Fibroblast of skin of abdomen (primary cell): ENCODE results near the gene FZD10. TPM values are rescaled to one million over a fixed set of nuclear protein-coding genes. Genes with fewer than 3 reads are reported as not detected.

ENCODE experiments used
- DNase-seq: peaks from one replicate; pipeline ENCODE4 v3.0.0-alpha.2; 2013
- polyA plus RNA-seq, 2 experiments: library from polyadenylated mRNA; unstranded; fragments of 120-200 nt; gene quantifications; one replicate each; pipeline ENCODE4 v1.2.1, GENCODE V29; 2013; ENCODE audit not compliant: insufficient read length in 2 of 2

The FZD10 gene
- 0.22 TPM for polyA plus RNA-seq (2013, experiment 1 of 2; ENCODE audit: insufficient read length)
- 0.27 TPM for polyA plus RNA-seq (2013, experiment 2 of 2; ENCODE audit: insufficient read length)

GRCh38 chr12:130162267-130162666, at the start of gene FZD10:
FZD10 (plus strand) TSS chr12:130162464; CDS start chr12:130162943, 479 bp downstream.
- DNase-seq, result peak; percentile 59

- DNase-seq, result no peak
Observed at GRCh38 chr12:130114952-130115351, 47.3 kb upstream of the FZD10 start.

DNA sequence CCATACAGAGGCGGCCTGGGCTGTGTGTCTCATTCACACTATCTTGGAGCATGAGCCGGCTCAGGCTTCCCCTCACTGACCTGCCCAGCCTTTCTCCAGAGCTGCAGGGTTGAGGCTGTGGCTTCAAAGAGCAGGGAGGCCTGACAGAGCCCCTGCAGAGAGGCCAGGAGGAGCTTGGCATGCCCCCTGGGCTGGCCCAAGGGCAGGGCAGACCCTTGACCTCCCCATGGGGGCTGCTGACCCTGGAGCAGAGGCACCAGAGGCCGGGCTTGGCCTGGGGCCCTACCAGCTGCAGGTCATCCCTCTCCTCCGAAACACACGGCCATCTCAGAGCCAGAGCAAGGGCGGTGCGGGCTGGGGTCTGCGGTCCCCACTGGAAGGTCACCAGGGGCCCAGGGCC, 46.6 kb upstream of the FZD10 start:
- no peak for DNase-seq

GRCh38 chr12:130116791-130117190, 45.5 kb upstream of the FZD10 start:
- DNase-seq, result no peak

GRCh38 chr12:130117233-130117632, 45.0 kb upstream of the FZD10 start:
- DNase-seq, result no peak

GRCh38 chr12:130117701-130118100, 44.6 kb upstream of the FZD10 start:
- no peak for DNase-seq

DNA sequence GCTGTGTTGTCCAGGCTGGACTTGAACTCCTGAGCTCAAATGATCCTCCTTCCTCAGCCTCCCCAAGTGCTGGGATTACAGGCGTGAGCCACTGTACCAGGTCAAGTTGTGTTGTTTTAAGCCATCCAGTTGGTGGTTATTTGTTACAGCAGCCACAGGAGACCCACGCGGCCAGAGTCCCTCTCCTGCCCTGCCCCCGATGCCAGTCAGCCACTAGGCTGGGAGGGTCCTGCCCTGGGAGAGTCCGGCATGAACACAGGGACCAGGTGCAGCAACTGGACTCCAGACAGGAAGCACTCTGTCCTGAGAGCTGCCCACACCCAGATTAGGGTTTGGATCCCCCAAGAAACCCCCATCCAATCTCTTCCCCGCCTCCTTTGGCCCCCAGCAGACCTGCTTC, 44.1 kb upstream of the FZD10 start:
- no peak for DNase-seq

DNA sequence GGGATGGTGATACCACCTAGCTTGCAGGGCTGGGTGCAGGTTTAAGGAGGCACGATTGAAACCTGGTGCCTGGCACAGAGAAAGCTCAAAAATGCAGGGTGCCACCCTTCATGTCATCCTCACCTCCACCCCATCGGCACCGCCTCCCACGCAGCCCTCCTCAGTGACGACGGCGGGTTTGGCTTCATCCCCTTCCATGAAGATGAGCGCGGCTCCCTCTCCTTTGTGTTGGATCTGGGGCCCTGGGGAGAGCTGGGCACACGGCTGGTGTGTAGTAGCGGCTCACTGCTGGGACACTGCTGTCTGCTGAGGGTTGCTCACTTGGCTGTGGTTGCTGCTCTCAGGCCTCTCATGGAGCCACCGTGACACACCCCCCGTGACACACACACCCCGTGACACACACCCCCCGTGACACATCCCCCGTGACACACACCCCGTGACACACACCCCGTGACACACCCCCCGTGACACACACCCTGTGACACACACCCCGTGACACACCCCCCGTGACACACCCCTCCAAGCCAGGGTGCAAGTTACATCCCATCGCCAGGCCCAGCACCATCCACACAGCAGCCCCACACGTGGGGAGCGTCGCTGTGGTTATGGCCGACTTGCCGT, 42.9 kb upstream of the FZD10 start:
- DNase-seq, result no peak

GRCh38 chr12:130120012-130120805, 42.1 kb upstream of the FZD10 start:
- no peak for DNase-seq

DNA sequence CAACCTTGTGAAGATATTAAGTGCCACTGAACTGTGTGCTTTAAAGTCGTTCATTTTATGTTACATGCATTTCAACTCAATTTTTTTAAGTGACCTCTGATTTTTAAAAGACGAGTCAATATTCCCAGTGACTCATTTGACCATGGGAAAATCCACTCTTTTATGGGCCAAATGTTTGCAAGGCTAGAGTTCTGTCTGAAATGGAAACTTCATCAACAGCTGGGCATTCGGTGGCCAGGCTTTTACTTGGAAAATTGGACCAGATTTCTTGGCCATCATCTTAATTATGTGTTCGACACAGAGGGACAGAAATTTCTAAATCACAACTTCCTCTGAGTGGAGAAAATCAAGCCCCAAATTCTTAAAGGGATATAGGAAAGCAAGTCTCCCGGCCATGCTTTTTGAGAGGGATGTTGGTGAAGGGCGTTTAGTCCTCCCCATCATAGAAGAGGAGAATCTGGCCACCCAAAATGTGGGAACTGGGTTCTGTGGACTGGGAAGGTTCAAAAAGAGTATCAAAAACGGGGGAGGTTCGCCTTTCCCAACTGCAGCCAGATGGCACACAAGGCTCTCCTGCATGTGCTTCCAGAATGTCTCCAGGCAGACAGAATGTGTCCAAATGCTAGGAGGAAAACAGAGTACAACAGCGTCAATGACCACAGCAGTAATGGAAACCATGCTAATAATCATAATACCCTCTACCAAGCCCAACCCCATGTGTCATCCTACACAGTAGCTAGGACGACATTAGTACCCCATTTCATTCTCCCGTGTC, 40.9 kb upstream of the FZD10 start:
- no peak for DNase-seq

- no peak for DNase-seq
Observed at GRCh38 chr12:130122356-130122755, 39.9 kb upstream of the FZD10 start.

GRCh38 chr12:130124106-130124505, 38.2 kb upstream of the FZD10 start:
- no peak for DNase-seq

DNA sequence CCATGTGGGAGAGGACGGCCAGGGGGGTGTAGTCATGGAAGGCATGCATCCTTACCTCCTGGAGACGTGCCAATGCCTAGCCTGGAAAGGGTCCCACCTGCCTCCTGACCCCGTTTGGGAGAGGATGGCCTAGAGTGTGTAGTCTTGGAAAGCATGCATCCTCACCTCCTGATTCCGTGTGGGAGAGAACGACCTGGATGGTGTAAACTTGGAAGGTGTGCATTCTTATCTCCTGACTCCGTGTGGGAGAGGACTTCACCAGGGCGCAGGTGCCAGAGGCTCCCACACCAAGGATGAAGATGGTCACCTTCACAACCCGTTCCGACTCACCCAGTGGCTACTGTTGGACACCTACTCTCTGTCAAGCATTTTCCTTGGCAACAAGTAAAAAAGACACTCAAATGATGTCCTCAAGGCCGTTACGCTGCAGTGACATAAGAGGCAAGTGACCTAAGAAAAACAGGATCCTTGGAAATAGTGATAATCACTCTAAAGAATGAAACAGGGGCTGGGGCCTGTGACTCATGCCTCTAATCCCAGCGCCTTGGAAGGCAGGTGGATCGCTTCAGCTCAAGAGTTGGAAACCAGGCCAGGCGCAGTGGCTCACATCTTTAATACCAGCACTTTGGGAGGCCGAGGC, 37.5 kb upstream of the FZD10 start:
- DNase-seq, result no peak

DNA sequence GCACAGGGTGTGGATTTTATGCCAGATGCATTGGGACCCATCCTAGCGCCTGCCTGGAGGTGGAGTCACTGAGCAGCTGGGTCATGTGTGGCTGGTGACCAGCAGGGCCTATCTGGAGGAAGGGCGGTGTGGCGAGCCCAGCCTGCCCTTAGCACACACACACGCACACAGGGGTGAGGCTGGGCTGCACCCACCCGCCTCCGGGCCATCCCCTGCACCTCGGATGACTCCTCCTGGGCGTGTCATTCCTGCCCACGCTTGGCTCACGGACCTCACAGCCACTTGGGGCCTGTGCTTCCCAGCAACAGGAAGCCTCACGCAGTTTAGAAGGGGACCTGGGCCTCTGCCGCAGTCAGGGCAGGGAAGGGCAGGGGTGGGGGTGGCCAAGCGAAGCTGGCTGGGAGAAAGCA, 36.2 kb upstream of the FZD10 start:
- no peak for DNase-seq

DNA sequence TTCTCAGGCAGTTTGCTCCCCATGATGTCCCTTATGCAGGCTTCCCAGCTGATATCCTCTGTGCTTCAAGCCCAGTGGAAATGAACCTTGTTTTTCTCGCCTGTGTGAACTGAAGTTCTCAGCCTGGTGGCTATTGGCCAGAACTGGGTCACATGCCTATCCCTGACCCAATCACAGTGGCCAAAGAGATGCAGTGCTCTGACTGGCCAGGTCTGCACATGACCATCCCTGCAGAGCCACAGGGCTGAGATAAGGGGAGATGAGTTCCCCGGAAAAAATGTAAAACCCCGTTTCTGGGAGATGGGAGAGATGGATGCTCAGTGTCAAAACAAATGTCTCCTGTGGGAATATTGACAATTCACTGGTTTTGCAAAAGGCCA, 34.7 kb upstream of the FZD10 start:
- DNase-seq, result no peak

- DNase-seq, result peak; percentile 28
Observed at GRCh38 chr12:130127912-130128789, 34.1 kb upstream of the FZD10 start.

- DNase-seq, result no peak
Observed at GRCh38 chr12:130128790-130129735, 33.2 kb upstream of the FZD10 start.

DNA sequence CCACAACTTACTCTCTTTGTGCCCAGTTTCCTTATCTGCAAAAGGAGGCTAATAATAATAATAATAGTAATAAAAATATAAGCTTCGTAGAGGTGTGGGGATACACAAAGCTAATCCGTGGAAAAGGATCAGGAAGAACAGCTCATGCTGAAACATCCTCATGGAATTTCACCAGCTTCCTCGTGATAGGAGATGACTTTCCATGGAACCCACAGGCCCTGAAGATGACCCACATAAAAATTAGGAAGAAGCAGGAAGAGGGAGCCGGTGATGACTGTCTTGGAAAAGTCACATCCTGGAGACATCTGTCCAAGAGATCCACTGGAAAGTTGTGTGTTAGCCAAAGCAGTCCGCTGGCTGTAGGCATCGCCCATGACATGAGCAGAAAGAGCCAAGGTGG, 31.9 kb upstream of the FZD10 start:
- DNase-seq, result no peak

DNA sequence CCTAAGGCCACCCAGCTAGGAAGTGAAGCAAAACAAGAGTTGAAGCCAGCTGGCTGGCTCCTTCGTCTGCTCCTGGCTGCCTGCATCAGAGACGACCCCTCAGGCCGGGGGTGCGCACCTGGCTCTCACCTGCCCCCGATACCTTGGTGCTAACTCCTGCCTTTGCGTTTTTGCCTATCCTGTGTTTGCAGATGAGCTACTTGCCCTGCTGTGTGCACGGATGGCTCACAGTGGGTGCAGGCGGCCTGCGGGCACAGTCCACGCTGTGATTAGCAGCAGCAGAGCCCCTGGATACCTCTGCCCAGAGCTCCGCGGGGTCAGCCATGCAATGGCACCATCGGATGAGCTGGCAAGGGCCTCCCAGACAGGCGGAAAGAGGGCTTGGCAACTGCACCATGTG, 31.2 kb upstream of the FZD10 start:
- DNase-seq, result no peak

DNA sequence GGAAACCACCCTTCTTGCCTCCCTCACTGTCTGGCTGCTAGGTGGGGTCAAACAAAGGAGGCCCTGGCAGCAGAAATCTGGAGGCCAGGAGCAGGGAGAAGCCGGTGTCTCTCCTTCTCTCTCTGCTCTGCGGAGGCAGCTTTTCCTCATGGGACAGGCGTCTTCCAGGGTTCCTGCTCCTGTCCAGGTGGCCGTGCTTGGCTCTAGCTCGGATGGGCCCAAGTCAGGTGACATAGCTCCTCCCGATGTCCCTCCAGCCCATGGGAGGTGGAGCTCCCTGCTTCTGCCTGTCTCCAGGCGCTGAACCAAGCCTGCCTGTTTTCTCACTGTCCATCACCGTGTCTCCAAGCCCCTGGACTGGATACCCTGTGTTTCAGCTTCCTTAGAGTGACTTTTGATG, 30.5 kb upstream of the FZD10 start:
- no peak for DNase-seq
